ENCODE results near the gene OR4C45.

OR4C45 gene

DNA sequence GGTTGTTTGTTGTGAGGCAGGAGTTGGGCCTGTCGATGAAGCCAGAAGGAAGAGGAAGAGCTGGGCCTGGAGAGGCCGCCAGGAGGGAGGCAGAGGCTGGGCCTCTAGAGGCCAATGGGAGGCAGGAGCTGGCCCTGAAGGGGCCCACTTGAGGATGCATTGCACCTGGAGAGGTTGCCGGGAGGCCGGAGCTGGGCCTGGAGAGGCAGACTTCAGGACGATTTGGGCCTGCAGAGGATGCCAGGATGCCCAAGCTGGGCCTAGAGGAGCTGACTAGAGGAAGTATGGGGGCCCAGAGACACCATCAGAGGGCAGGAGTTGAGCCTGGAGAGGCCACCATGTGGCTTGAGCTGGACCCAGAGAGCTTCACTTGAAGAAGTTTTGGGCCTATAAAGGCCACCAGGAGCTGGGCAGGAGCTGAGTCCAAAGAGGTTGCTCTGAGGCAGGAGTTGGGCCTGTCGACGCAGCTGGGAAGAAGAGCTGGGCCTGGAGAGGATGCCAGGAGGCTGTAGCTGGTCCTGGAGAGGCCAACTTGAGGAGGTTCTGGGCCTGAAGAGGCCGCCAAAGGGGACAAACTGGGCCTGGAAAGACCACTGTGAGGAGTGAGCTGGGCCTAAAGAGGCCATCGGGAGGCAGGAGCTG lies 39.0 kb downstream of the OR4C45 start:
- H3K4me2 ChIP-seq (ENCODE audit: low read depth, low read length, poor library complexity, severe bottlenecking), result no peak overlapping the region
- no peak overlapping the region for H2AFZ ChIP-seq (ENCODE audit: low read length)
- H4K20me1 ChIP-seq (ENCODE audit: insufficient read depth, low read length, poor library complexity, severe bottlenecking), result no peaks in the 10 kb centered on the region
- no peak overlapping the region for H3K4me3 ChIP-seq (ENCODE audit: low read length, poor library complexity, severe bottlenecking)
- H3K9me2 ChIP-seq (replicated peaks; ENCODE audit: low read depth, low read length), result no peaks in the 10 kb centered on the region
- H3K4me1 ChIP-seq (ENCODE audit: insufficient read depth, low read length, poor library complexity, severe bottlenecking), result no peaks in the 10 kb centered on the region
- H3K27me3 ChIP-seq (ENCODE audit: insufficient read depth, low read length, poor library complexity, severe bottlenecking), result no peaks in the 10 kb centered on the region
- no peaks in the 10 kb centered on the region for H3F3A ChIP-seq (ENCODE audit: low read depth)
- no peak for TF ChIP-seq EZH2phosphoT487 (IDR thresholded peaks at IDR 0.05; ENCODE audit: borderline replicate concordance)
- TF ChIP-seq, protein P1, sequence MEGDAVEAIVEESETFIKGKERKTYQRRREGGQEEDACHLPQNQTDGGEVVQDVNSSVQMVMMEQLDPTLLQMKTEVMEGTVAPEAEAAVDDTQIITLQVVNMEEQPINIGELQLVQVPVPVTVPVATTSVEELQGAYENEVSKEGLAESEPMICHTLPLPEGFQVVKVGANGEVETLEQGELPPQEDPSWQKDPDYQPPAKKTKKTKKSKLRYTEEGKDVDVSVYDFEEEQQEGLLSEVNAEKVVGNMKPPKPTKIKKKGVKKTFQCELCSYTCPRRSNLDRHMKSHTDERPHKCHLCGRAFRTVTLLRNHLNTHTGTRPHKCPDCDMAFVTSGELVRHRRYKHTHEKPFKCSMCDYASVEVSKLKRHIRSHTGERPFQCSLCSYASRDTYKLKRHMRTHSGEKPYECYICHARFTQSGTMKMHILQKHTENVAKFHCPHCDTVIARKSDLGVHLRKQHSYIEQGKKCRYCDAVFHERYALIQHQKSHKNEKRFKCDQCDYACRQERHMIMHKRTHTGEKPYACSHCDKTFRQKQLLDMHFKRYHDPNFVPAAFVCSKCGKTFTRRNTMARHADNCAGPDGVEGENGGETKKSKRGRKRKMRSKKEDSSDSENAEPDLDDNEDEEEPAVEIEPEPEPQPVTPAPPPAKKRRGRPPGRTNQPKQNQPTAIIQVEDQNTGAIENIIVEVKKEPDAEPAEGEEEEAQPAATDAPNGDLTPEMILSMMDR (conservative IDR thresholded peaks at IDR 0.05; ENCODE audit: low read length), result no peak
- peaks cover 9% of the 10 kb centered on the region; the same call in 1 of the 2 replicates for H3K9me3 ChIP-seq (ENCODE audit: insufficient read depth, low read depth, low read length)
- no peaks in the 10 kb centered on the region for H3K36me3 ChIP-seq (ENCODE audit: insufficient read depth, low read length)
- no peaks in the 10 kb centered on the region for H3K79me2 ChIP-seq (ENCODE audit: insufficient read depth, low read length)
- no peak overlapping the region for H3K9ac ChIP-seq (ENCODE audit: low read depth, low read length, poor library complexity, severe bottlenecking)

DNA sequence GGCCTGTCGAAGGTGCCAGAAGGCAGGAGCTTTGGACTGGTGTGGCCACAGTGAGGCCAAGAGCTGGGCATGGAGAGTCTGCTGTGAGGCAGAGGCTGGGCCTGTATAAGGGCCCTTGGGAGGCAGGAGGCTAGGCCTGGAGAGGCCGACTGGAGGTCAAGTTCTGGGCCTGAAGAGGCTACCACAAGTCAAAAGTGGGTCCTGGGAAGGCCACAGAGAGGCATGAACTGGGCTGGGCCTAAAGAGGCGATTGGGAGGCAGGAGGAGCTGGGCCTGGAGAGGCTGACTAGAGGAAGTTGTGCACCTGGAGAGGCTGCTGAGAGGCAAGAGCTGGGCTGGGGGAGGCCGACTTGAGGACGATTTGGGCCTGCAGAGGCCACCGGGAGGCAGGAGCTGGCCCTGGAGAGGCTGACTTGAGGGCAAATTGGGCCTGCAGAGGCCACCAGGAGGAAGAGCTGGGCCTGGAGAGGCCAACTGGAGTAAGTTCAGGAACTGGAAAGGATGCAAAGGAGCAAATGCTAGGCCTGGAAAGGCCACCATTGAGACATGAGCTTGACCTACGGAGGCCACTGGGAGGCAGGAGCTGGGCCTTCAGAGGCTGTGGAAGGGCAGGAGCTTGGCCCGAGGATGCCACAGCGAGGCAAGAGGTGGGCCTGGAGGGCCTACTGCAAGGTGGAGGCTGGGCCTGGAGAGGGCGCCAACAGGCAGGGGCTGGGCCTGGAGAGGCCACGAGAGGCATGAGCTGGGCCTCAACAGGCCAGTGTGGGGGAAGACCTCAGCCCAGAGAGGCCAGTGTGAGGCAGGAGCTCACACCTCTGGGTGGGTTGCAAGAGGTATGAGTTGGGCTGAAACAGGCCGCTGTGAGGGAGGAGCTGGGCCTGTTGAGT lies 39.8 kb downstream of the OR4C45 start:
- Histone ChIP-seq H3K79me2 (ENCODE audit: insufficient read depth, low read length) (no peaks in the 10 kb centered on the region), H3K9ac (ENCODE audit: low read depth, low read length, poor library complexity, severe bottlenecking) (no peak overlapping the region), H3K4me2 (ENCODE audit: low read depth, low read length, poor library complexity, severe bottlenecking) (no peak overlapping the region), H4K20me1 (ENCODE audit: insufficient read depth, low read length, poor library complexity, severe bottlenecking) (no peaks in the 10 kb centered on the region), H3K9me3 (ENCODE audit: insufficient read depth, low read depth, low read length) (peaks cover 9% of the 10 kb centered on the region; the same call in 1 of the 2 replicates), H3K4me3 (ENCODE audit: low read length, poor library complexity, severe bottlenecking) (no peak overlapping the region), H2AFZ (ENCODE audit: low read length) (no peak overlapping the region), H3K4me1 (ENCODE audit: insufficient read depth, low read length, poor library complexity, severe bottlenecking) (no peaks in the 10 kb centered on the region), H3F3A (ENCODE audit: low read depth) (no peaks in the 10 kb centered on the region), H3K36me3 (ENCODE audit: insufficient read depth, low read length) (no peaks in the 10 kb centered on the region), H3K9me2 (replicated peaks; ENCODE audit: low read depth, low read length) (no peaks in the 10 kb centered on the region), H3K27me3 (ENCODE audit: insufficient read depth, low read length, poor library complexity, severe bottlenecking) (no peaks in the 10 kb centered on the region)
- TF ChIP-seq, protein P1 (conservative IDR thresholded peaks at IDR 0.05; ENCODE audit: low read length), result no peak
- TF ChIP-seq EZH2phosphoT487 (IDR thresholded peaks at IDR 0.05; ENCODE audit: borderline replicate concordance), result no peak

DNA sequence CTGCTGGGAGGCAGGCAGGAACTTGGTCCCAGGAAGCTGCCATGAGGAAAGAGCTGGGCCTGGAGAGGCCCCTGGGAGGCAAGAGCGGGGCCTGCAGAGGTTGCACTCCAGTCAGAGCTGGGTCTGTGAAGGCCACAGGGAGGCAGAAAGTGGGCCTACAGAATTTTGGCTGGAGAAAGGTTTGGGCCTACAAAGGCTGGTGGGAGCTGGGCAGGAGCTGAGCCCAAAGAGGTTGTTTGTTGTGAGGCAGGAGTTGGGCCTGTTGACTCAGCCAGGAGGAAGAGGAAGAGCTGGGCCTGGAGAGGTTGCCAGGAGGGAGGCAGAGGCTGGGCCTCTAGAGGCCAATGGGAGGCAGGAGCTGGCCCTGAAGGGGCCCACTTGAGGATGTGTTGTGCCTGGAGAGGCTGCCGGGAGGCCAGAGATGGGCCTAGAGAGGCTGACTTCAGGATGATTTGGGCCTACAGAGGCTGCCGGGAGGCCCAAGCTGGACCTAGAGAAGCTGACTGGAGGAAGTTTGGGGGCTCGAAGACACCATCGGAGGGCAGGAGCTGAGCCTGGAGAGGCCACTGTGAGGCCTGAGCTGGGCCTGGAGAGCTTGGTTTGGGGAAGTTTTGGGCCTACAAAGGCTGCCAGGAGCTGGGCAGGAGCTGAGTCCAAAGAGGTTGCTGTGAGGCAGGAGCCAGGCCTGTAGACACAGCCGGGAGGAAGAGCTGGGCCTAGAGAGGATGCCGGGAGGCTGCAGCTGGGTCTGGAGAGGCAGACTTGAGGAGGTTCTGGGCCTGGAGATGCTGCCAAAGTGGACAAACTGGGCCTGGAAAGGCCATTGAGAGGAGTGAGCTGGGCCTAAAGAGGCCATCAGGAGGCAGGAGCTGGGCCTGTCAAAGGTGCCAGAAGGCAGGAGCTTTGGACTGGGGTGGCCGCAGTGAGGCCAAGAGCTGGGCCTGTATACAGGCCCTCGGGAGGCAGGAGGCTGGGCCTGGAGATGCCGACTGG lies 40.7 kb downstream of the OR4C45 start:
- no peaks in the 10 kb centered on the region for H3K79me2 ChIP-seq (ENCODE audit: insufficient read depth, low read length)
- H3K9me2 ChIP-seq (replicated peaks; ENCODE audit: low read depth, low read length), result no peaks in the 10 kb centered on the region
- H2AFZ ChIP-seq (ENCODE audit: low read length), result no peak overlapping the region
- H3K9me3 ChIP-seq (ENCODE audit: insufficient read depth, low read depth, low read length), result peaks cover 9% of the 10 kb centered on the region; the same call in 1 of the 2 replicates
- no peaks in the 10 kb centered on the region for H3F3A ChIP-seq (ENCODE audit: low read depth)
- H3K9ac ChIP-seq (ENCODE audit: low read depth, low read length, poor library complexity, severe bottlenecking), result no peak overlapping the region
- no peaks in the 10 kb centered on the region for H3K27me3 ChIP-seq (ENCODE audit: insufficient read depth, low read length, poor library complexity, severe bottlenecking)
- TF ChIP-seq, protein P1 (conservative IDR thresholded peaks at IDR 0.05; ENCODE audit: low read length), result no peak
- TF ChIP-seq EZH2phosphoT487 (IDR thresholded peaks at IDR 0.05; ENCODE audit: borderline replicate concordance), result no peak
- no peak overlapping the region for H3K4me3 ChIP-seq (ENCODE audit: low read length, poor library complexity, severe bottlenecking)
- H4K20me1 ChIP-seq (ENCODE audit: insufficient read depth, low read length, poor library complexity, severe bottlenecking), result no peaks in the 10 kb centered on the region
- H3K4me1 ChIP-seq (ENCODE audit: insufficient read depth, low read length, poor library complexity, severe bottlenecking), result no peaks in the 10 kb centered on the region
- H3K36me3 ChIP-seq (ENCODE audit: insufficient read depth, low read length), result no peaks in the 10 kb centered on the region
- H3K4me2 ChIP-seq (ENCODE audit: low read depth, low read length, poor library complexity, severe bottlenecking), result no peak overlapping the region
